ENCODE measurements around the gene PRPF39.
"Not testable (repeated sequence)": the region's sequence is repeated elsewhere in the genome, so short reads cannot be mapped to it uniquely, and the experiment has no call there.

PRPF39 gene

DNA sequence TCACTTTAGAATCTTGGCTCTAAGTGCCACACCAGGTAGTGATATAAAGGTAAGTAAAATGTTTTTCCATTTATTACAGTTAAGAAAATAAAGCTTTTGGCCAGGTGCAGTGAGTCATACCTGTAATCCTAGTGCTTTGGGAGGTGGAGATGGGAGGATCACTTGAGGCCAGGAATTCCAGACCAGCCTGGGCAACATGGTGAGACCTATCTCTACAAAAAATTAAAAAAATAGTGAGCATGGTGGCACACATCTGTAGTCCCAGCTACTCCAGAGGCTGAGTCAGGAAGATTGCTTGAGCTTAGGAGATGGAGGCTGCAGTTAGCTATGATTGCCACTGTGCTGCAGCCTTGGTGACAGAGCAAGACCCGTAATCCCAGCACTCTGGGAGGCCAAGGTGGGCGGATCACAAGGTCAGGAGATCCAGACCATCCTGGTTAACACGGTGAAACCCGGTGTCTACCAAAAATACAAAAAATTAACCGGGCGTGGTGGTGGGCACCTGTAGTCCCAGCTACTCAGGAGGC is 56.8 kb downstream of the PRPF39 start:
- TF ChIP-seq ESRRG (CRISPR knock-in tag; IDR thresholded peaks at IDR 0.05) (no peak), ZC3H10 (CRISPR knock-in tag; IDR thresholded peaks at IDR 0.05) (no peak), CSDC2 (CRISPR knock-in tag; IDR thresholded peaks at IDR 0.05) (no peak), TCF4 (CRISPR knock-in tag; IDR thresholded peaks at IDR 0.05; ENCODE audit: borderline replicate concordance) (no peak), ARNTL (CRISPR knock-in tag; IDR thresholded peaks at IDR 0.05; ENCODE audit: borderline replicate concordance, low read depth) (no peak), TOX (CRISPR knock-in tag; IDR thresholded peaks at IDR 0.05; ENCODE audit: borderline replicate concordance) (no peak), ZNF565 (CRISPR knock-in tag; conservative IDR thresholded peaks at IDR 0.05; ENCODE audit: low read depth) (no peak), ZNF70 (CRISPR knock-in tag; IDR thresholded peaks at IDR 0.05) (no peak), ZFP3 (CRISPR knock-in tag; IDR thresholded peaks at IDR 0.05) (no peak), SNAI2 (CRISPR knock-in tag; IDR thresholded peaks at IDR 0.05) (no peak), ZFP30 (CRISPR knock-in tag; IDR thresholded peaks at IDR 0.05) (no peak), PPARA (CRISPR knock-in tag; IDR thresholded peaks at IDR 0.05; ENCODE audit: borderline replicate concordance) (no peak), ISL1 (CRISPR knock-in tag; IDR thresholded peaks at IDR 0.05) (no peak), GLIS3 (CRISPR knock-in tag; IDR thresholded peaks at IDR 0.05) (no peak)
- TF ChIP-seq, protein P1, sequence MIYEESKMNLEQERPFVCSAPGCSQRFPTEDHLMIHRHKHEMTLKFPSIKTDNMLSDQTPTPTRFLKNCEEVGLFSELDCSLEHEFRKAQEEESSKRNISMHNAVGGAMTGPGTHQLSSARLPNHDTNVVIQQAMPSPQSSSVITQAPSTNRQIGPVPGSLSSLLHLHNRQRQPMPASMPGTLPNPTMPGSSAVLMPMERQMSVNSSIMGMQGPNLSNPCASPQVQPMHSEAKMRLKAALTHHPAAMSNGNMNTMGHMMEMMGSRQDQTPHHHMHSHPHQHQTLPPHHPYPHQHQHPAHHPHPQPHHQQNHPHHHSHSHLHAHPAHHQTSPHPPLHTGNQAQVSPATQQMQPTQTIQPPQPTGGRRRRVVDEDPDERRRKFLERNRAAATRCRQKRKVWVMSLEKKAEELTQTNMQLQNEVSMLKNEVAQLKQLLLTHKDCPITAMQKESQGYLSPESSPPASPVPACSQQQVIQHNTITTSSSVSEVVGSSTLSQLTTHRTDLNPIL (CRISPR knock-in tag; IDR thresholded peaks at IDR 0.05; ENCODE audit: low read depth), result no peak
- TF ChIP-seq, protein P2, sequence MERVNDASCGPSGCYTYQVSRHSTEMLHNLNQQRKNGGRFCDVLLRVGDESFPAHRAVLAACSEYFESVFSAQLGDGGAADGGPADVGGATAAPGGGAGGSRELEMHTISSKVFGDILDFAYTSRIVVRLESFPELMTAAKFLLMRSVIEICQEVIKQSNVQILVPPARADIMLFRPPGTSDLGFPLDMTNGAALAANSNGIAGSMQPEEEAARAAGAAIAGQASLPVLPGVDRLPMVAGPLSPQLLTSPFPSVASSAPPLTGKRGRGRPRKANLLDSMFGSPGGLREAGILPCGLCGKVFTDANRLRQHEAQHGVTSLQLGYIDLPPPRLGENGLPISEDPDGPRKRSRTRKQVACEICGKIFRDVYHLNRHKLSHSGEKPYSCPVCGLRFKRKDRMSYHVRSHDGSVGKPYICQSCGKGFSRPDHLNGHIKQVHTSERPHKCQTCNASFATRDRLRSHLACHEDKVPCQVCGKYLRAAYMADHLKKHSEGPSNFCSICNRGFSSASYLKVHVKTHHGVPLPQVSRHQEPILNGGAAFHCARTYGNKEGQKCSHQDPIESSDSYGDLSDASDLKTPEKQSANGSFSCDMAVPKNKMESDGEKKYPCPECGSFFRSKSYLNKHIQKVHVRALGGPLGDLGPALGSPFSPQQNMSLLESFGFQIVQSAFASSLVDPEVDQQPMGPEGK (CRISPR knock-in tag; IDR thresholded peaks at IDR 0.05; ENCODE audit: borderline replicate concordance), result no peak
- TF ChIP-seq, protein P3, sequence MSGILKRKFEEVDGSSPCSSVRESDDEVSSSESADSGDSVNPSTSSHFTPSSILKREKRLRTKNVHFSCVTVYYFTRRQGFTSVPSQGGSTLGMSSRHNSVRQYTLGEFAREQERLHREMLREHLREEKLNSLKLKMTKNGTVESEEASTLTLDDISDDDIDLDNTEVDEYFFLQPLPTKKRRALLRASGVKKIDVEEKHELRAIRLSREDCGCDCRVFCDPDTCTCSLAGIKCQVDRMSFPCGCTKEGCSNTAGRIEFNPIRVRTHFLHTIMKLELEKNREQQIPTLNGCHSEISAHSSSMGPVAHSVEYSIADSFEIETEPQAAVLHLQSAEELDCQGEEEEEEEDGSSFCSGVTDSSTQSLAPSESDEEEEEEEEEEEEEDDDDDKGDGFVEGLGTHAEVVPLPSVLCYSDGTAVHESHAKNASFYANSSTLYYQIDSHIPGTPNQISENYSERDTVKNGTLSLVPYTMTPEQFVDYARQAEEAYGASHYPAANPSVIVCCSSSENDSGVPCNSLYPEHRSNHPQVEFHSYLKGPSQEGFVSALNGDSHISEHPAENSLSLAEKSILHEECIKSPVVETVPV (CRISPR knock-in tag; IDR thresholded peaks at IDR 0.05), result no peak
- TF ChIP-seq, protein P4, sequence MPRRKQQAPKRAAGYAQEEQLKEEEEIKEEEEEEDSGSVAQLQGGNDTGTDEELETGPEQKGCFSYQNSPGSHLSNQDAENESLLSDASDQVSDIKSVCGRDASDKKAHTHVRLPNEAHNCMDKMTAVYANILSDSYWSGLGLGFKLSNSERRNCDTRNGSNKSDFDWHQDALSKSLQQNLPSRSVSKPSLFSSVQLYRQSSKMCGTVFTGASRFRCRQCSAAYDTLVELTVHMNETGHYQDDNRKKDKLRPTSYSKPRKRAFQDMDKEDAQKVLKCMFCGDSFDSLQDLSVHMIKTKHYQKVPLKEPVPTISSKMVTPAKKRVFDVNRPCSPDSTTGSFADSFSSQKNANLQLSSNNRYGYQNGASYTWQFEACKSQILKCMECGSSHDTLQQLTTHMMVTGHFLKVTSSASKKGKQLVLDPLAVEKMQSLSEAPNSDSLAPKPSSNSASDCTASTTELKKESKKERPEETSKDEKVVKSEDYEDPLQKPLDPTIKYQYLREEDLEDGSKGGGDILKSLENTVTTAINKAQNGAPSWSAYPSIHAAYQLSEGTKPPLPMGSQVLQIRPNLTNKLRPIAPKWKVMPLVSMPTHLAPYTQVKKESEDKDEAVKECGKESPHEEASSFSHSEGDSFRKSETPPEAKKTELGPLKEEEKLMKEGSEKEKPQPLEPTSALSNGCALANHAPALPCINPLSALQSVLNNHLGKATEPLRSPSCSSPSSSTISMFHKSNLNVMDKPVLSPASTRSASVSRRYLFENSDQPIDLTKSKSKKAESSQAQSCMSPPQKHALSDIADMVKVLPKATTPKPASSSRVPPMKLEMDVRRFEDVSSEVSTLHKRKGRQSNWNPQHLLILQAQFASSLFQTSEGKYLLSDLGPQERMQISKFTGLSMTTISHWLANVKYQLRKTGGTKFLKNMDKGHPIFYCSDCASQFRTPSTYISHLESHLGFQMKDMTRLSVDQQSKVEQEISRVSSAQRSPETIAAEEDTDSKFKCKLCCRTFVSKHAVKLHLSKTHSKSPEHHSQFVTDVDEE (CRISPR knock-in tag; IDR thresholded peaks at IDR 0.05), result no peak
- ATAC-seq, result no peak

DNA sequence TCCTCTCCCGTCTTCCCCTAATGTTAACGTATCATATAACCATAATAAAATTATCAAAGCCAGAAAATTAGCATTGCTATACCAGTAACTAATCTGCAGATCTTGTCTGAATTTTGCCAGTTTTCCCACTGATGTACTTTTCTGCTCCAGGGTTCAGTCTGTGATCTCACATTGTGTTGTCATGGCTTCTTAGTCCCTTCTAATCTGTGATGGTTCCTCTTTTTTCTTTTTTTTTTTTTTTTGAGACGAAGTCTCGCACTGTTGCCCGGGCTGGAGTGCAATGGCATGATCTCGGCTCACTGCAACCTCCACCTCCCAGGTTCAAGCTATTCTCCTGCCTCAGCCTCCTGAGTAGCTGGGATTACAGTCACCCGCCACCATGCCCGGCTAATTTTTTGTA is 58.2 kb downstream of the PRPF39 start:
- not testable (repeated sequence) for ATAC-seq

DNA sequence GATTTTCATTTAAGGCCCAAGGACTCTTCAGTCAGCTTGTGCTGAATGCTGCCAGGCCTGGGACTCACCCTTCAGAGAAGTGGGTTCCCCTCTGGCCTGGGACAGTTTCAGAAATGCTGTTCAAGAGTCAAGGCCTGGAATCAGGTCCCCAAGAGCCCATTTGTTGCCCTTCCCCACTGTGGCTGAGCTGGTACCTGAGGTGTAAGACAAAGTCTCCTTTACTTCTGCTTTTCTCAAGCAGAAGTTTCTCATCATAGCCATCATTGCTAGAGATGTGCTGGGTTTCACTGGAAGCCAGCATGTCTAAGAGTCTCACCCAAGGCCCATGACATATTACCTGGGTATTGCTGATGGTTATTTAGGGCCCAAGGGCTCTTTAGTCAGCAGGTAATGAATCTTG is 60.7 kb downstream of the PRPF39 start:
- TF ChIP-seq, protein P2 (CRISPR knock-in tag; IDR thresholded peaks at IDR 0.05; ENCODE audit: borderline replicate concordance), result no peak
- ATAC-seq, result no peak

DNA sequence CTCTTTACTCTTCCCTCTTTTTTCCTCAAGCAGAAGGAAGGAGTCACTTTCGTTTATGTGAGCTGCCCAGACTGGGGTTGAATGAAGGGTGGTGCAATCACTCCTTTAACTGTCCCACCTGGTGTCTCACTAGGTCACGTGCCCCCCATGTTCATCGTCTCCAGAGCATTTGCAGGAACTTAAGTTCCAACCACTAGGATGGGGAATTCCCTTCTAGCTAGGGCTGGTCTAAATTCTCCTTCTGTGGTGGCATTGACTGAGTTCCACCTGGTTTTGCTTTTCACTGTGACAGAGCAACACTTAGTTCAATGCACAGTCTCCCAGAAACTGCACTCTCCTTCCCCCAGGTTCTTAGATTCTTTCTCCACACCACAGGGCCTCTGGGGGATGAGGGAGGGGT is 61.3 kb downstream of the PRPF39 start:
- TF ChIP-seq ESRRG (CRISPR knock-in tag; IDR thresholded peaks at IDR 0.05), result no peak
- TF ChIP-seq ARNTL (CRISPR knock-in tag; IDR thresholded peaks at IDR 0.05; ENCODE audit: borderline replicate concordance, low read depth), result no peak
- no peak for TF ChIP-seq ZFP30 (CRISPR knock-in tag; IDR thresholded peaks at IDR 0.05)
- no peak for TF ChIP-seq GLIS3 (CRISPR knock-in tag; IDR thresholded peaks at IDR 0.05)
- no peak for TF ChIP-seq ZC3H10 (CRISPR knock-in tag; IDR thresholded peaks at IDR 0.05)
- TF ChIP-seq ZNF70 (CRISPR knock-in tag; IDR thresholded peaks at IDR 0.05), result no peak
- no peak for TF ChIP-seq TOX (CRISPR knock-in tag; IDR thresholded peaks at IDR 0.05; ENCODE audit: borderline replicate concordance)
- TF ChIP-seq, protein P2 (CRISPR knock-in tag; IDR thresholded peaks at IDR 0.05; ENCODE audit: borderline replicate concordance), result no peak
- TF ChIP-seq, protein P4 (CRISPR knock-in tag; IDR thresholded peaks at IDR 0.05), result no peak
- TF ChIP-seq, protein P1 (CRISPR knock-in tag; IDR thresholded peaks at IDR 0.05; ENCODE audit: low read depth), result no peak
- TF ChIP-seq BACH2 (CRISPR knock-in tag; IDR thresholded peaks at IDR 0.05; ENCODE audit: borderline replicate concordance), result no peak
- no peak for ATAC-seq

All from SK-N-SH treated with all-trans-retinoic acid at 6 μM for 48 hours (cell line).